ENCODE data around the gene IGF2BP2.

IGF2BP2 gene

DNA sequence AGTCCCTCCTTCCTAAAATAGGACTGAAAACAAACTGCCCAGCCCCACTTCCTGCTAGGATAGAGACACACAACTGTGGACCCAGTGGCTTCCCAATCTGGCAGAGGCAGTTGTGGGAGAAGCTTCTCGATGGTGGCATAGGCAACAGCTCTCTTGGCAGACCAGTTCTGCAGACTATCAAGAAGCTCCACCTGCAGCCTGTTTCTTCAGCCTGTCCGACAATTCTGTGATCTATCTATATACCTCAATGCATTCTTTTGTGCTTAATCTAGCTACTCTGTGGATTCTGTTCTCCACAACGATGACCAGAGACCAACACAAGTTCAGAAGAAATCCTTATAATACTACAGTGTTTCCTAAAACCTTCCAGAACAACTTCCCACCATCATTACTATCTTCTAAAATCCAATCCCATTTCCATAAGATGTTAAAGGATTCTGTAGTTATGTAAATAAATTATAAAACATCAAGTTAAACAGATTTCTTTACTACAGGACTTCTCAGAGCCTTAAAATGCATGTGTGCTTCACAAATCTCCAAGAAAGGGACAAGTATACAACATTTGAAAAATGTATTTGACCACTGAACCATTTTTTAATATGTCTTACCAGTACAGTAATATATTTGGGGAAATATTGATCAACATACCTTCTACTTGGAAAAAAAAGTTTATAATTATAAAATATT lies 57.7 kb downstream of the IGF2BP2 start:
- no peak for DNase-seq (ENCODE audit: low read depth in 2 of 3, low spot score in 2 of 3)

- DNase-seq (ENCODE audit: low read depth in 2 of 3, low spot score in 2 of 3) = no peak
Observed at GRCh38 chr3:185766329-185767001, 58.4 kb downstream of the IGF2BP2 start.

- DNase-seq (ENCODE audit: low read depth in 2 of 3, low spot score in 2 of 3) = no peak
Observed at GRCh38 chr3:185764980-185765370, 59.9 kb downstream of the IGF2BP2 start.

- no peak for DNase-seq (ENCODE audit: low read depth in 2 of 3, low spot score in 2 of 3)
Observed at GRCh38 chr3:185764163-185764979, 60.5 kb downstream of the IGF2BP2 start.

- DNase-seq (ENCODE audit: low read depth in 2 of 3, low spot score in 2 of 3) = no peak
Observed at GRCh38 chr3:185763347-185764005, 61.4 kb downstream of the IGF2BP2 start.

- no peak for DNase-seq (ENCODE audit: low read depth in 2 of 3, low spot score in 2 of 3)
Observed at GRCh38 chr3:185760550-185760949, 64.3 kb downstream of the IGF2BP2 start.

DNA sequence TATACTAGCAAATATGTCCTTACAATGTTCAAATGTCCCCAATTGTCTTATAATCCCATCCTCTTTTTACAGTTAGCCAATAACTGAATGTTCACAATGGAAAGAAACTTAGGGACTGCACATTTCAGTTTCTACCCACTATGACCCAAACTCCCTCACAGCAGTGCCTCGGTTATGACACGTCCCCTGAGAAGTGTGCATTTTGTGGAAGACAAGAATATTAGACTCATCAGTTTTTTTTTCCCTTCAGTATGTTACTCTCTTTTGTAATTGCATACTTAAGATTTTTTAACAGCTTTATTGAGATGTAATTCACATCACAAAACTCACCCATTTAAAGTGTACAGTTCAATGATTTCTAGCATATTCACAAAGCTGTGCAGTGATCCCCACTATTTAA lies 64.8 kb downstream of the IGF2BP2 start:
- no peak for DNase-seq (ENCODE audit: low read depth in 2 of 3, low spot score in 2 of 3)

GRCh38 chr3:185759512-185759911 lies 65.3 kb downstream of the IGF2BP2 start:
- no peak for DNase-seq (ENCODE audit: low read depth in 2 of 3, low spot score in 2 of 3)

- DNase-seq (ENCODE audit: low read depth in 2 of 3, low spot score in 2 of 3) = no peak
Observed at GRCh38 chr3:185758912-185759311, 65.9 kb downstream of the IGF2BP2 start.

DNA sequence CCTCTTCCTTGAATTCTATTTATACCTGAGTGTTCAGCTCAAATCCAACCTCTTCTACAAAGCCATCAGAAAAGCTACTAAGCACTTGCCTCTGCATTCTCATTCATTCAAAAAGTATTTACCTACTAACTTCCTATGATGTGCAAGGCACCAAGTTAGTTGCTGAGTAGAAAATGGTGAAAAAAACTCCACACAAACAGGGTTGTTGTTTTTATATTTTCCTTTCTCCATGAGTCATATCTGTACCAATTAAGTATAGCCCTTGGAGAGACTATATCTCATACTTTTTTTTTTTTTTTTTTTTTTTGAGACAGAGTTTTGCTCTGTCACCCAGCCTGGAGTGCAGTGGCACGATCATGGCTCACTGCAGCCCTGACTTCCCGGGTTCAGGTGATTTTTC lies 67.7 kb downstream of the IGF2BP2 start:
- no peak for DNase-seq (ENCODE audit: low read depth in 2 of 3, low spot score in 2 of 3)

- DNase-seq (ENCODE audit: low read depth in 2 of 3, low spot score in 2 of 3) = no peak
Observed at GRCh38 chr3:185756477-185756876, 68.4 kb downstream of the IGF2BP2 start.

DNA sequence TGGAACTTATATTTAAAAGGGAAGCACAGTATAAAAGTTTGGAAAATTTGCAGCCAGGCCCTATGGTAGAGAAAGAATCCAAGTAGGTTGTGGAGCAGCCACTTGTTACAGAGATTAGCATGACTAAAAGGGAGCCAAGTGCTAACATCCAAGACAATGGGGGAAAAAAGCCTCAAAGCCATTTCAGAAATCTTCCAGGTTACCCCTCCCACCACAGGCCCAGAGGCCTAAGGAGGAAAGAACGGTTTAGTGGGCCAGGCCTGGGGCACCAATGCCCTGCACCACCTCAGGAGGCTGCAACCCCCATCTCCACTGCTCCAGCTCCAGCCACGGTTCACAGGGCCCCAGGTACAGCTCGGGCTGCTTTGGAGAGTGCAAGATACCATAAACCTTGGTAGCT lies 69.9 kb downstream of the IGF2BP2 start:
- DNase-seq (ENCODE audit: low read depth in 2 of 3, low spot score in 2 of 3) = no peak

GRCh38 chr3:185753354-185753753 lies 71.5 kb downstream of the IGF2BP2 start:
- DNase-seq (ENCODE audit: low read depth in 2 of 3, low spot score in 2 of 3) = no peak

GRCh38 chr3:185750702-185751101 lies 74.1 kb downstream of the IGF2BP2 start:
- DNase-seq (ENCODE audit: low read depth in 2 of 3, low spot score in 2 of 3) = no peak

- DNase-seq (ENCODE audit: low read depth in 2 of 3, low spot score in 2 of 3) = no peak
Observed at GRCh38 chr3:185750015-185750414, 74.8 kb downstream of the IGF2BP2 start.

GRCh38 chr3:185746470-185746869 lies 78.4 kb downstream of the IGF2BP2 start:
- DNase-seq (ENCODE audit: low read depth in 2 of 3, low spot score in 2 of 3) = no peak

GRCh38 chr3:185744997-185745843 lies 79.6 kb downstream of the IGF2BP2 start:
- no peak for DNase-seq (ENCODE audit: low read depth in 2 of 3, low spot score in 2 of 3)

DNA sequence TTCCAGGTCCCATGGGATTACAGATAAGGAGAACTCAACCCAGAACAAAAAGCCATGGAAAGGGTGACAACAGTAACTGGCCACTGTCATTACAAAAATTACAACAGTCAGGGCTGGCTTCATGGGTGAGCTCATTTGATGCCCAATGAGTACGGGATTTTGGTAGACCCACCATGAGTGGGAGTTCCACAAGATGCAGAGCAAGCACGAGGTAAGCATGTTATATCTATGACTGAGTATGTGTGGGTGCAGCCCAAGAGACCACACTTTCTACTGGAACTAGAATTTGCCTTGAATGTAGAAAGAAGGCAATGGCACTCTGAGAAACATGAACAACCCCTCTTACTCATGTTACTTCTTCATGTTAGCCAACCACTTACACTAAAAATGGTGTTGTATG lies 83.3 kb downstream of the IGF2BP2 start:
- no peak for DNase-seq (ENCODE audit: low read depth in 2 of 3, low spot score in 2 of 3)

DNA sequence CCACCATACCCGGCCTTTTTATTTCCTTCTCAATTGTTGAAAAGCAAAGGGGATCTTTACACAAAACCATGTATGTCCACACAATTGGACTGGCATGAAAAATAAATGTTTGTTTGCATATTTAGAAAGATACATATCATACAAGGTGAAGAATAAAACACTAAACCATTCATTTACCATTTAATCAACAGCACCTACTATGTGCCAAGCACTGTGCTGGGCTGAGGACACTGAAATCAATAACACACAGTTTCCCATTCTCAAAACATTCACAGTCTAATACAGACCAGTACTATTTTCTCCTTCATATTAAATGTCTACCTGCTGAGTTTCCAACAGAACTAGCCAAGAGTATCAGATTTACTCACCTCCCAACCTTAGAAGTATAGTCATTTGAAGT lies 84.7 kb downstream of the IGF2BP2 start:
- DNase-seq (ENCODE audit: low read depth in 2 of 3, low spot score in 2 of 3) = no peak

DNA sequence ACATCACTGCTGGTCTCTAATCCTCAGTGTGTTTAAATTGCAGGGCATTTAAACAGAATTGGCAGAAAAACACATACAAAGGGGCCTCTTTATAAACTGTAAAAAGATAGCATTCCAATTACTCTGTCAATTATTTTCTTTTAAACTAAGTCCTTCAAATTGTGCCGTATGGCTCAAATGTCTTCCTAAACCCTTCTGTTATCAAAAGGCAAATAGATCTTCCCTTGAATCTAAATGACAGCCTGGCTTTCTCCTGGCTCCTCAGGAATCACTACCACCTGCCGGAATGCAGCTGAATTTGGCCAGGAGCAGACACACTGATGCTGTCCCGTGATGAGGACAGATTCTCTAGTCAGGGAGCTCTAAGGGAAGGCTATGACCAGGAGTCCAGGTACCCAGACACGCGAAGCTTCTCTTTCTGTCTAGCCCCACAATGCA lies 85.6 kb downstream of the IGF2BP2 start:
- no peak for DNase-seq (ENCODE audit: low read depth in 2 of 3, low spot score in 2 of 3)
